H9 (cell line): ENCODE data around the gene ALDOA. TPM values are rescaled to one million over a fixed set of nuclear protein-coding genes. Genes with fewer than 3 reads are reported as not detected.

Source experiments
- DNase-seq: peaks from one replicate; pipeline ENCODE4 v3.0.0-alpha.2; 2017
- H2AFZ ChIP-seq: one replicate; pipeline ENCODE4 v1.6.1; 2013; ENCODE audit warnings: mild to moderate bottlenecking, low read length, control low read depth, moderate library complexity
- H2AK5ac ChIP-seq: 2 replicates; pipeline ENCODE4 v1.6.1; 2013; ENCODE audit warnings: low read length, control low read depth, mixed read lengths; ENCODE audit not compliant: insufficient read length
- H2BK120ac ChIP-seq: one replicate; pipeline ENCODE4 v1.6.1; 2013; ENCODE audit warnings: low read depth, mild to moderate bottlenecking, low read length, control low read depth, inconsistent platforms; ENCODE audit not compliant: poor library complexity, severe bottlenecking
- H2BK12ac ChIP-seq: 2 replicates; pipeline ENCODE4 v1.6.1; 2013; ENCODE audit warnings: low read length, control low read depth, mixed read lengths, low read depth; ENCODE audit not compliant: insufficient read length
- H2BK15ac ChIP-seq: 2 replicates; pipeline ENCODE4 v1.6.1; 2013; ENCODE audit warnings: low read depth, low read length, control low read depth
- H2BK20ac ChIP-seq: one replicate; pipeline ENCODE4 v1.6.1; 2013; ENCODE audit warnings: low read depth, mild to moderate bottlenecking, low read length, control low read depth, inconsistent platforms; ENCODE audit not compliant: poor library complexity, severe bottlenecking
- H2BK5ac ChIP-seq: 2 replicates; pipeline ENCODE4 v1.6.1; 2013; ENCODE audit warnings: low read length, control low read depth, mixed read lengths; ENCODE audit not compliant: insufficient read length
- H3K14ac ChIP-seq: 2 replicates; pipeline ENCODE4 v1.6.1; 2013; ENCODE audit warnings: low read length, control low read depth; ENCODE audit not compliant: insufficient read depth
- H3K18ac ChIP-seq: 2 replicates; pipeline ENCODE4 v1.6.1; 2013; ENCODE audit warnings: low read depth, mild to moderate bottlenecking, mixed read lengths, low read length, control low read depth; ENCODE audit not compliant: insufficient read length
- H3K23ac ChIP-seq: 2 replicates; pipeline ENCODE4 v1.6.1; 2013; ENCODE audit warnings: low read length, control low read depth, mixed read lengths, low read depth; ENCODE audit not compliant: insufficient read length
- H3K23me2 ChIP-seq: 2 replicates; pipeline ENCODE4 v1.6.1; 2013; ENCODE audit warnings: low read depth, mild to moderate bottlenecking, mixed read lengths, low read length, control low read depth; ENCODE audit not compliant: insufficient read length, poor library complexity, severe bottlenecking
- H3K27ac ChIP-seq: 2 replicates; pipeline ENCODE4 v1.5.1; 2013; ENCODE audit warnings: low read length, control low read depth, mixed read lengths, low read depth; ENCODE audit not compliant: insufficient read length
- H3K27me3 ChIP-seq: 2 replicates; pipeline ENCODE4 v1.6.1; 2013; ENCODE audit warnings: low read length, control low read depth, inconsistent platforms; ENCODE audit not compliant: insufficient read depth
- H3K4ac ChIP-seq: 2 replicates; pipeline ENCODE4 v1.6.1; 2013; ENCODE audit warnings: low read depth, mild to moderate bottlenecking, control low read depth, inconsistent platforms, low read length, moderate library complexity
- H3K4me1 ChIP-seq: 2 replicates; pipeline ENCODE4 v1.6.1; 2013; ENCODE audit warnings: low read length, control low read depth, inconsistent platforms; ENCODE audit not compliant: insufficient read depth
- H3K4me2 ChIP-seq: 2 replicates; pipeline ENCODE4 v1.6.1; 2013; ENCODE audit warnings: low read length, control low read depth, mixed read lengths; ENCODE audit not compliant: insufficient read length, insufficient read depth
- H3K56ac ChIP-seq: 2 replicates; pipeline ENCODE4 v1.6.1; 2013; ENCODE audit warnings: low read depth, mild to moderate bottlenecking, mixed read lengths, low read length, control low read depth; ENCODE audit not compliant: insufficient read length
- H3K79me1 ChIP-seq: 2 replicates; pipeline ENCODE4 v1.6.1; 2013; ENCODE audit warnings: low read depth, mild to moderate bottlenecking, moderate library complexity, low read length, control low read depth, inconsistent platforms; ENCODE audit not compliant: insufficient read depth, poor library complexity, severe bottlenecking
- H3K79me2 ChIP-seq: 2 replicates; pipeline ENCODE4 v1.6.1; 2013; ENCODE audit warnings: low read length, control low read depth, inconsistent platforms; ENCODE audit not compliant: insufficient read depth
- H3K9ac ChIP-seq: 2 replicates; pipeline ENCODE4 v1.6.1; 2013; ENCODE audit warnings: low read length, control low read depth, mixed read lengths; ENCODE audit not compliant: insufficient read length; ENCODE audit errors: extremely low read depth
- H3K9me3 ChIP-seq: one replicate; pipeline ENCODE4 v1.6.1; 2013; ENCODE audit warnings: low read depth, low read length, inconsistent platforms; ENCODE audit not compliant: control insufficient read depth
- H3T11ph ChIP-seq: one replicate; pipeline ENCODE4 v1.6.1; 2013; ENCODE audit warnings: mild to moderate bottlenecking, low read length, control low read depth, inconsistent platforms
- H4K20me1 ChIP-seq: one replicate; pipeline ENCODE4 v1.6.1; 2013; ENCODE audit not compliant: control insufficient read depth, insufficient read length, insufficient read depth
- H4K5ac ChIP-seq: 2 replicates; pipeline ENCODE4 v1.6.1; 2013; ENCODE audit warnings: low read depth, mild to moderate bottlenecking, mixed read lengths, low read length, control low read depth; ENCODE audit not compliant: insufficient read length
- H4K8ac ChIP-seq: replicated peaks from 2 replicates; pipeline ENCODE4 v1.6.1; 2013; ENCODE audit warnings: low read length, control low read depth, mixed read lengths, low read depth; ENCODE audit not compliant: insufficient read length
- H4K91ac ChIP-seq: 2 replicates; pipeline ENCODE4 v1.6.1; 2013; ENCODE audit warnings: low read depth, mild to moderate bottlenecking, moderate library complexity, mixed read lengths, low read length, control low read depth; ENCODE audit not compliant: insufficient read length
- H3K27ac Mint-ChIP-seq, 3 experiments: 2 replicates in 2 of 3; 3 replicates in 1 of 3; pipeline ENCODE4 v1.8.0; 2020 to 2021; ENCODE audit warnings: mixed read lengths in 3 of 3, mild to moderate bottlenecking in 1 of 3, moderate library complexity in 1 of 3
- H3K27me3 Mint-ChIP-seq: 2 replicates; pipeline ENCODE4 v1.8.0; 2021; ENCODE audit warnings: low read depth, mild to moderate bottlenecking, moderate library complexity, mixed read lengths
- H3K36me3 Mint-ChIP-seq, 3 experiments: 2 replicates in 2 of 3; 3 replicates in 1 of 3; pipeline ENCODE4 v1.8.0; 2020 to 2021; ENCODE audit warnings: low read depth in 3 of 3, mixed read lengths in 3 of 3; ENCODE audit not compliant: insufficient read depth in 1 of 3
- H3K4me1 Mint-ChIP-seq, 2 experiments: 2 replicates each; pipeline ENCODE4 v1.8.0; 2020; ENCODE audit warnings: mixed read lengths in 2 of 2
- H3K4me3 Mint-ChIP-seq, 2 experiments: 2 replicates in 1 of 2; 3 replicates in 1 of 2; pipeline ENCODE4 v1.8.0; 2020 to 2021; ENCODE audit warnings: mild to moderate bottlenecking in 2 of 2, mixed read lengths in 2 of 2, moderate library complexity in 1 of 2
- H3K9me3 Mint-ChIP-seq, 2 experiments: 2 replicates in 1 of 2; 3 replicates in 1 of 2; pipeline ENCODE4 v1.8.0; 2020; ENCODE audit warnings: mild to moderate bottlenecking in 2 of 2, mixed read lengths in 2 of 2, moderate library complexity in 1 of 2
- CTCF ChIP-seq: fragments of 200-600 bp; sonication (generic); conservative IDR thresholded peaks from 3 replicates; pipeline ENCODE4 v1.8.0; 2021; ENCODE audit warnings: antibody characterized with exemption, mild to moderate bottlenecking
- WGBS: extraction: QIAGEN DNeasy Blood & Tissue Kit; methylation state at CpG from one replicate; pipeline ENCODE4 v1.1.7; 2013; ENCODE audit warnings: missing lambda C conversion rate, low lambda C conversion rate, mixed read lengths; ENCODE audit not compliant: insufficient read length; ENCODE audit errors: extremely low coverage; 5-methylcytosine and 5-hydroxymethylcytosine counted together
- total RNA-seq: library from RNA; stranded (reverse); gene quantifications from 2 replicates; pipeline ENCODE4 v1.2.1, GENCODE V29; 2021

Gene ALDOA
- total RNA-seq, 1 experiment from 2014 or later: 1,356 TPM

- no peak within 1 kb of the TSS for H2BK15ac ChIP-seq
- H3K14ac ChIP-seq: peak within 1 kb of the TSS; percentile 95
- H3K79me1 ChIP-seq: peaks cover 9% of the 10 kb centered on the region
- H3K56ac ChIP-seq: no peak within 1 kb of the TSS
- no peak within 1 kb of the TSS for H2BK12ac ChIP-seq
- peak within 1 kb of the TSS; percentile 88 for H3K4me2 ChIP-seq
- H2AK5ac ChIP-seq: no peak within 1 kb of the TSS
- no peak within 1 kb of the TSS for H2BK20ac ChIP-seq
- TF ChIP-seq CTCF: no peak
- peak within 1 kb of the TSS; percentile 93 for H3K18ac ChIP-seq
- no peaks in the 10 kb centered on the region for H3K4me1 ChIP-seq
- H3K23me2 ChIP-seq: peaks cover 7% of the 10 kb centered on the region
- Mint-ChIP-seq H3K4me1 (peaks cover 13 to 19% of the 10 kb centered on the region in 2 experiments), H3K27ac (peak within 1 kb of the TSS; percentile 94 to 97 (median 96)), H3K9me3 (no peaks in the 10 kb centered on the region; a peak in 2 of 5 replicates), H3K27me3 (no peaks in the 10 kb centered on the region), H3K36me3 (peaks cover 39 to 59% (median 52%) of the 10 kb centered on the region in 3 experiments; a peak in 6 of 7 replicates), H3K4me3 (peak within 1 kb of the TSS; percentile 89 to 93)
- no peak within 1 kb of the TSS for H2AFZ ChIP-seq
- H3K23ac ChIP-seq: no peak within 1 kb of the TSS
- H3K79me2 ChIP-seq: peaks cover 16% of the 10 kb centered on the region; the same call in 1 of the 2 replicates
- H3K27me3 ChIP-seq: no peaks in the 10 kb centered on the region
- H3T11ph ChIP-seq: no peak within 1 kb of the TSS
- no peak within 1 kb of the TSS for H4K91ac ChIP-seq
- no peaks in the 10 kb centered on the region for H3K9me3 ChIP-seq
- no peak within 1 kb of the TSS for H4K5ac ChIP-seq
- no peak within 1 kb of the TSS for H3K4ac ChIP-seq
- H2BK5ac ChIP-seq: no peak within 1 kb of the TSS
- H4K8ac ChIP-seq: no peak within 1 kb of the TSS
- H2BK120ac ChIP-seq: no peak within 1 kb of the TSS
- H3K27ac ChIP-seq: no peak within 1 kb of the TSS
- peak within 1 kb of the TSS; percentile 80 for H3K9ac ChIP-seq
- WGBS: no CpG with 5 or more reads among the region's 67 CpGs
- no peaks in the 10 kb centered on the region for H4K20me1 ChIP-seq
- peak; percentile 91 for DNase-seq
Observed at GRCh38 chr16:30075503-30076275, 10.1 kb downstream of the ALDOA start, which contains the start of gene PPP4C. Gene PPP4C, plus strand, starts transcription at chr16:30075994. Its CDS starts 384 bp downstream, at chr16:30076378.
